CD4-positive, CD25-positive, alpha-beta regulatory T cell (primary cell): ENCODE results near the gene IDUA. TPM values are rescaled to one million over a fixed set of nuclear protein-coding genes. Genes with fewer than 3 reads are reported as not detected.

ENCODE experiments used
- ATAC-seq, 2 donors: fragments of 150-1000 bp; cut with Tn5 transposase; one replicate each; pipeline ENCODE4 v1.10.0; 2021; ENCODE audit warnings: low read depth in 2 of 2, moderate number of reproducible peaks in 2 of 2, moderate library complexity in 1 of 2
- DNase-seq, 3 donors: peaks; one replicate each; pipeline versions ENCODE4 v3.0.0 to v3.0.0-alpha.2; 2012 to 2022; ENCODE audit warnings: mixed read lengths in 1 of 3
- H3K27ac ChIP-seq: one replicate; pipeline ENCODE4 v1.7.0; 2013; ENCODE audit warnings: mild to moderate bottlenecking, low read length; ENCODE audit not compliant: insufficient read depth, poor library complexity, severe bottlenecking
- H3K27me3 ChIP-seq: one replicate; pipeline ENCODE4 v1.7.0; 2013; ENCODE audit warnings: low read length; ENCODE audit not compliant: control insufficient read depth, insufficient read depth
- H3K36me3 ChIP-seq: one replicate; pipeline ENCODE4 v1.7.0; 2013; ENCODE audit warnings: mild to moderate bottlenecking, low read length, moderate library complexity; ENCODE audit not compliant: control insufficient read depth, insufficient read depth
- H3K4me1 ChIP-seq: 2 replicates; pipeline ENCODE4 v1.7.0; 2013; ENCODE audit warnings: mild to moderate bottlenecking, low read length; ENCODE audit not compliant: insufficient read depth, control insufficient read depth, poor library complexity, severe bottlenecking
- H3K4me3 ChIP-seq: one replicate; pipeline ENCODE4 v1.7.0; 2013; ENCODE audit warnings: low read depth, mild to moderate bottlenecking, low read length, moderate library complexity
- H3K9me3 ChIP-seq, 2 experiments: 1 replicate in 1 of 2; 2 replicates in 1 of 2; pipeline ENCODE4 v1.7.0; 2013; ENCODE audit warnings: low read length in 2 of 2, mild to moderate bottlenecking in 1 of 2, moderate library complexity in 1 of 2; ENCODE audit not compliant: control insufficient read depth in 2 of 2
- H3K27ac Mint-ChIP-seq, 3 donors: one replicate each; pipeline ENCODE4 v1.8.0; 2020 to 2022; ENCODE audit warnings: mild to moderate bottlenecking in 3 of 3, mixed read lengths in 3 of 3, moderate library complexity in 2 of 3
- H3K27me3 Mint-ChIP-seq: one replicate; pipeline ENCODE4 v1.8.0; 2022; ENCODE audit warnings: mild to moderate bottlenecking, mixed read lengths
- H3K36me3 Mint-ChIP-seq: one replicate; pipeline ENCODE4 v1.8.0; 2020; ENCODE audit warnings: mixed read lengths
- H3K4me1 Mint-ChIP-seq, 4 donors: one replicate each; pipeline ENCODE4 v1.8.0; 2020 to 2022; ENCODE audit warnings: mixed read lengths in 4 of 4, mild to moderate bottlenecking in 1 of 4
- H3K4me3 Mint-ChIP-seq, 4 donors: one replicate each; pipeline ENCODE4 v1.8.0; 2020 to 2022; ENCODE audit warnings: mild to moderate bottlenecking in 4 of 4, mixed read lengths in 4 of 4, moderate library complexity in 3 of 4
- H3K9me3 Mint-ChIP-seq, 7 donors: one replicate each; pipeline ENCODE4 v1.8.0; 2020 to 2022; ENCODE audit warnings: mixed read lengths in 7 of 7, mild to moderate bottlenecking in 3 of 7, moderate library complexity in 2 of 7
- polyA plus RNA-seq, 4 donors: library from polyadenylated mRNA; unstranded; fragments of 300-500 nt; fragmentation: Illumina TruSeq; gene quantifications; one replicate each; pipeline ENCODE4 v1.2.3, GENCODE V29; 2021
- total RNA-seq: library from RNA; stranded (reverse); gene quantifications from one replicate; pipeline ENCODE4 v1.2.3, GENCODE V29; 2022

The IDUA gene
- total and polyA plus RNA-seq, 5 donors from 2014 or later, result 7.5 to 55.5 (median 8.9) TPM

GRCh38 chr4:953574-953915, 33.3 kb upstream of the IDUA start:
- no peaks in the 10 kb centered on the region for H3K27me3 ChIP-seq
- H3K27ac Mint-ChIP-seq, result no peak overlapping the region
- H3K36me3 ChIP-seq, result peaks cover 4% of the 10 kb centered on the region
- no peak overlapping the region for H3K4me3 ChIP-seq
- H3K27ac ChIP-seq, result no peak overlapping the region
- no peak for ATAC-seq
- no peaks in the 10 kb centered on the region for H3K9me3 ChIP-seq
- no peak overlapping the region for H3K4me3 Mint-ChIP-seq
- no peaks in the 10 kb centered on the region for H3K4me1 ChIP-seq
- no peak for DNase-seq
- H3K4me1 Mint-ChIP-seq, result peaks cover 0 to under 1% (median 0%) of the 10 kb centered on the region in 4 donors
- peaks cover 10% of the 10 kb centered on the region for H3K36me3 Mint-ChIP-seq
- no peaks in the 10 kb centered on the region for H3K27me3 Mint-ChIP-seq
- no peaks in the 10 kb centered on the region for H3K9me3 Mint-ChIP-seq

- Histone ChIP-seq H3K36me3 (peaks cover 4% of the 10 kb centered on the region), H3K9me3 (no peaks in the 10 kb centered on the region), H3K4me3 (no peak overlapping the region), H3K27ac (no peak overlapping the region), H3K4me1 (no peaks in the 10 kb centered on the region), H3K27me3 (no peaks in the 10 kb centered on the region)
- ATAC-seq (no peak), DNase-seq (no peak)
- H3K27ac Mint-ChIP-seq, result peak overlapping the region in 1 of 3 donors; percentile 12
- H3K36me3 Mint-ChIP-seq, result peaks cover 14% of the 10 kb centered on the region
- no peak overlapping the region for H3K4me3 Mint-ChIP-seq
- no peaks in the 10 kb centered on the region for H3K27me3 Mint-ChIP-seq
- peaks cover 0 to 2% (median 0%) of the 10 kb centered on the region in 4 donors for H3K4me1 Mint-ChIP-seq
- H3K9me3 Mint-ChIP-seq, result no peaks in the 10 kb centered on the region
Observed at GRCh38 chr4:954211-955020, 32.4 kb upstream of the IDUA start.

DNA sequence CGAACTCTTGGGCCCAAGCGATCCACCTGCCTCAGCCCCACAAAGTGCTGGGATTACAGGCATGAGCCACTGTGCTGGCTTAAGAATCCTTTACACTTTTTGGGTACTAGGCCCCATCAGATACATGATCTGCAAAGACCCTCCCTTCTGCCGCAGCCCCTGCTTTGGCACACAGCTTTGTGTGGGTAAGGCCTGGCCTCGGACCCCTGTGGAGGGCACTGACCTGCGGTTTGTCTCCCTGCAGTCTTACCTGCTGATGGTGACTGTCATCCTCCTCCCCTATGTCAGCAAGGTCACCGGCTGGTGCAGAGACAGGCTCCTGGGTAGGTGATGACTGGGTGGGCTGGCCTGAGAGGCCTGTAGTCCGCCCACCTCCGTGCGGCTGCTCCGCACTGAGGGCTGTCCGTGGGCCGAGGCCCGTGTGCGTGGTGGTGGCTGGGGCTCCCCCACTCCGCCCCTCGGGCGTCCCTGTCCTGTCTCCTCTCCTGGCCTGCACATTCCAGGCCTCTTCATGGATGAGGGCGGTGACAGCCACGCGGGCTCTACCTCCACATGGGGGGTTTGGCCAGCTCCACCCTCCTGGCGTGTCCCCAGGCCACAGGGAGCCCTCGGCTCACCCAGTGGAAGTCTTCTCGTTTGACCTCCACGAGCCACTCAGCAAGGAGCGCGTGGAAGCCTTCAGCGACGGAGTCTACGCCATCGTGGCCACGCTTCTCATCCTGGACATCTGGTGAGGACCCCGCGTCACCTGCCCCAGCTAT, 31.5 kb upstream of the IDUA start:
- H3K36me3 Mint-ChIP-seq, result peaks cover 14% of the 10 kb centered on the region
- Histone ChIP-seq H3K4me3 (no peak overlapping the region), H3K27ac (no peak overlapping the region), H3K9me3 (no peaks in the 10 kb centered on the region), H3K27me3 (no peaks in the 10 kb centered on the region), H3K36me3 (peaks cover 4% of the 10 kb centered on the region), H3K4me1 (no peaks in the 10 kb centered on the region)
- no peak overlapping the region for H3K27ac Mint-ChIP-seq
- ATAC-seq (no peak), DNase-seq (no peak)
- peaks cover 0 to 2% (median 0%) of the 10 kb centered on the region in 4 donors for H3K4me1 Mint-ChIP-seq
- no peak overlapping the region for H3K4me3 Mint-ChIP-seq
- H3K9me3 Mint-ChIP-seq, result no peaks in the 10 kb centered on the region
- no peaks in the 10 kb centered on the region for H3K27me3 Mint-ChIP-seq

DNA sequence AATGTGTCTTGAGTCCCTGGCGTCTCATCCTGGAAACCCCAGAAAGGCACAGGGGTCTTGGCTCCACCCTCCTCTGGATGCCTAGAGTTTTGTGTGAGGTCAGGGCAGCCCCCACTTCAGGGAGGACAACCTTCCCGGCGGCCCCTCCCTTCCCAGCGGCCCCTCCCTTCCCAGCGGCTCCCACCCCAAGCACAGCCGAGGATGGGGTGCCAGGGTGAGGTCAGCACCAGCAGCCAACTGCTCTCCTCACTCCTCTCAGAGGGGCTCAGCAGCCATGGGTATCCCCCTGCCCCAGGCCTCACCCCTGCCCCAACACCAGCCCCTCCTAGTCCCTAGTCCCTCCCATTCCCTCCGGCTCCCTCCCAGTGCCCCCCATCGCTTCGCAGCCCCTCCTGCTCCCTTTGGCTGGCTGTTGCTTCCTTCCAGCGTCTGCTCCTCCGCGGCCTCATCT, 30.9 kb upstream of the IDUA start:
- H3K36me3 ChIP-seq, result peaks cover 4% of the 10 kb centered on the region
- no peak overlapping the region for H3K27ac ChIP-seq
- H3K4me3 ChIP-seq, result no peak overlapping the region
- no peaks in the 10 kb centered on the region for H3K27me3 Mint-ChIP-seq
- no peak overlapping the region for H3K27ac Mint-ChIP-seq
- no peaks in the 10 kb centered on the region for H3K9me3 ChIP-seq
- peaks cover 14% of the 10 kb centered on the region for H3K36me3 Mint-ChIP-seq
- no peaks in the 10 kb centered on the region for H3K27me3 ChIP-seq
- no peak overlapping the region for H3K4me3 Mint-ChIP-seq
- no peak for DNase-seq
- H3K4me1 Mint-ChIP-seq, result peaks cover 0 to 2% (median 0%) of the 10 kb centered on the region in 4 donors
- no peaks in the 10 kb centered on the region for H3K9me3 Mint-ChIP-seq
- no peaks in the 10 kb centered on the region for H3K4me1 ChIP-seq
- ATAC-seq, result no peak

GRCh38 chr4:956531-957230, 30.2 kb upstream of the IDUA start:
- H3K4me3 Mint-ChIP-seq, result no peak overlapping the region
- no peak overlapping the region for H3K27ac ChIP-seq
- H3K9me3 ChIP-seq, result no peaks in the 10 kb centered on the region
- no peak overlapping the region for H3K27ac Mint-ChIP-seq
- H3K27me3 Mint-ChIP-seq, result no peaks in the 10 kb centered on the region
- H3K4me1 Mint-ChIP-seq, result peaks cover 0 to 2% (median 0%) of the 10 kb centered on the region in 4 donors
- no peak overlapping the region for H3K4me3 ChIP-seq
- no peaks in the 10 kb centered on the region for H3K4me1 ChIP-seq
- no peak for ATAC-seq
- H3K36me3 Mint-ChIP-seq, result peaks cover 14% of the 10 kb centered on the region
- no peak for DNase-seq
- no peaks in the 10 kb centered on the region for H3K9me3 Mint-ChIP-seq
- no peaks in the 10 kb centered on the region for H3K27me3 ChIP-seq
- peaks cover 4% of the 10 kb centered on the region for H3K36me3 ChIP-seq

GRCh38 chr4:957231-957580, 29.6 kb upstream of the IDUA start:
- Mint-ChIP-seq H3K9me3 (no peaks in the 10 kb centered on the region), H3K4me1 (peaks cover 0 to 2% (median 0%) of the 10 kb centered on the region in 4 donors), H3K27ac (no peak overlapping the region), H3K27me3 (no peaks in the 10 kb centered on the region), H3K4me3 (no peak overlapping the region), H3K36me3 (peaks cover 14% of the 10 kb centered on the region)
- Histone ChIP-seq H3K4me3 (no peak overlapping the region), H3K4me1 (no peaks in the 10 kb centered on the region), H3K27me3 (no peaks in the 10 kb centered on the region), H3K27ac (no peak overlapping the region), H3K36me3 (peaks cover 4% of the 10 kb centered on the region), H3K9me3 (no peaks in the 10 kb centered on the region)
- DNase-seq, result no peak
- no peak for ATAC-seq

DNA sequence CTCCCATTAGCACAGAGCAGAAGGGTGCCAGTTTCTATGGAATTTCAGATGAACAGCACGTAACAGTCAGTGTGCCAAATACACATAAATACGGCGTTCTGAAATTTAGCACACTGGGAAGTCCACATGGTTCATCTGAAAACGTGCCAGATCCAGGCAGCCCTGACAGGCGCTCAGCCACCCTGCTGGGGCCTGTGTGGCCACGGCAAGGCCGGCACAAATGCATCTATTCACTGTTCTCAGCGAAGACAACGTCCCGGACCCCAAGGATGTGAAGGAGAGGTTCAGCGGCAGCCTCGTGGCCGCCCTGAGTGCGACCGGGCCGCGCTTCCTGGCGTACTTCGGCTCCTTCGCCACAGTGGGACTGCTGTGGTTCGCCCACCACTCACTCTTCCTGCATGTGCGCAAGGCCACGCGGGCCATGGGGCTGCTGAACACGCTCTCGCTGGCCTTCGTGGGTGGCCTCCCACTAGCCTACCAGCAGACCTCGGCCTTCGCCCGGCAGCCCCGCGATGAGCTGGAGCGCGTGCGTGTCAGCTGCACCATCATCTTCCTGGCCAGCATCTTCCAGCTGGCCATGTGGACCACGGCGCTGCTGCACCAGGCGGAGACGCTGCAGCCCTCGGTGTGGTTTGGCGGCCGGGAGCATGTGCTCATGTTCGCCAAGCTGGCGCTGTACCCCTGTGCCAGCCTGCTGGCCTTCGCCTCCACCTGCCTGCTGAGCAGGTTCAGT, 29.1 kb upstream of the IDUA start:
- ATAC-seq (no peak), DNase-seq (no peak)
- Histone ChIP-seq H3K27ac (no peak overlapping the region), H3K9me3 (no peaks in the 10 kb centered on the region), H3K4me3 (no peak overlapping the region), H3K27me3 (no peaks in the 10 kb centered on the region), H3K36me3 (peaks cover 4% of the 10 kb centered on the region), H3K4me1 (no peaks in the 10 kb centered on the region)
- Mint-ChIP-seq H3K27ac (no peak overlapping the region), H3K36me3 (peaks cover 14% of the 10 kb centered on the region), H3K4me3 (no peak overlapping the region), H3K27me3 (no peaks in the 10 kb centered on the region), H3K4me1 (peaks cover 0 to 2% (median 0%) of the 10 kb centered on the region in 4 donors), H3K9me3 (no peaks in the 10 kb centered on the region)
